Cardiac fibroblast (primary cell): Measurements from ENCODE around the gene CDH13.

Source experiments
- DNase-seq, 2 donors: peaks; one replicate each; pipeline versions ENCODE4 v3.0.0 to v3.0.0-alpha.2; 2010; ENCODE audit warnings: low read depth in 2 of 2
- H3K4me3 ChIP-seq, 2 donors: replicated peaks in 1 of 2; 1 replicate in 1 of 2; 2 replicates in 1 of 2; pipeline ENCODE4 v1.5.1; 2011; ENCODE audit warnings: low read depth in 2 of 2, low read length in 2 of 2, mild to moderate bottlenecking in 2 of 2, moderate library complexity in 1 of 2
- TF ChIP-seq, protein P1 (sequence below): IDR thresholded peaks from one replicate; pipeline ENCODE4 v1.5.1; 2011; ENCODE audit warnings: low read depth, mild to moderate bottlenecking, low read length, inconsistent platforms

Gene CDH13

DNA sequence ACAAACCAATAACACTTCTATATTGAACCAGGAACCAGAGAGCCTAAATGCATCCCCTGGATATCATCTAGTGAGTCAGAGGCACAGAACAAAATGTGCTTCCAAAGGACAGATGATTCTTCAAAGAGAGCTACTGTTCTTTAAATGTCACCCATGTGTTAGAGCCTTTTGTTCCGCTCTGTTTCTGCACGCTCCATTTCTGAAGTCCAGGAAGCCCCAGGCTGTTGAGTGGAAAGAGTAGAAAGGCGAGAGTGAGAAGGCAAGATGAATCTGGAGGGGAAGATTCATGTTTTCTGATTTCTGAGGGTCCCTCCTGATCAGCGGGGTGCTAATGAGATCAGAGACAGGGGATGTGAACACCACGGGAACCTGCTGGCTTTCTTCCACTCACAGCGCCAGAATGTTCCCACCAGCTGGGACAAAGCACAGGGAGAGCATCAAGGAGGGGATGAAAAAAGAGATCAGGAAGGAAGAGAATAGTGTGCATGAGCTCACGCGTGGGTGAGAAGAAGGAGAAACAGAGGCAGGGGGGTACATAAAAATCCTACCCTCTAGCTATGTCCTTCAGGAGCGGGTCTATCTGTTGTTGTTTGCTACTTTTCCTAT is 621.1 kb downstream of the CDH13 start:
- TF ChIP-seq, protein P1, sequence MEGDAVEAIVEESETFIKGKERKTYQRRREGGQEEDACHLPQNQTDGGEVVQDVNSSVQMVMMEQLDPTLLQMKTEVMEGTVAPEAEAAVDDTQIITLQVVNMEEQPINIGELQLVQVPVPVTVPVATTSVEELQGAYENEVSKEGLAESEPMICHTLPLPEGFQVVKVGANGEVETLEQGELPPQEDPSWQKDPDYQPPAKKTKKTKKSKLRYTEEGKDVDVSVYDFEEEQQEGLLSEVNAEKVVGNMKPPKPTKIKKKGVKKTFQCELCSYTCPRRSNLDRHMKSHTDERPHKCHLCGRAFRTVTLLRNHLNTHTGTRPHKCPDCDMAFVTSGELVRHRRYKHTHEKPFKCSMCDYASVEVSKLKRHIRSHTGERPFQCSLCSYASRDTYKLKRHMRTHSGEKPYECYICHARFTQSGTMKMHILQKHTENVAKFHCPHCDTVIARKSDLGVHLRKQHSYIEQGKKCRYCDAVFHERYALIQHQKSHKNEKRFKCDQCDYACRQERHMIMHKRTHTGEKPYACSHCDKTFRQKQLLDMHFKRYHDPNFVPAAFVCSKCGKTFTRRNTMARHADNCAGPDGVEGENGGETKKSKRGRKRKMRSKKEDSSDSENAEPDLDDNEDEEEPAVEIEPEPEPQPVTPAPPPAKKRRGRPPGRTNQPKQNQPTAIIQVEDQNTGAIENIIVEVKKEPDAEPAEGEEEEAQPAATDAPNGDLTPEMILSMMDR: no peak
- no peak for DNase-seq
- H3K4me3 ChIP-seq: no peak overlapping the region

DNA sequence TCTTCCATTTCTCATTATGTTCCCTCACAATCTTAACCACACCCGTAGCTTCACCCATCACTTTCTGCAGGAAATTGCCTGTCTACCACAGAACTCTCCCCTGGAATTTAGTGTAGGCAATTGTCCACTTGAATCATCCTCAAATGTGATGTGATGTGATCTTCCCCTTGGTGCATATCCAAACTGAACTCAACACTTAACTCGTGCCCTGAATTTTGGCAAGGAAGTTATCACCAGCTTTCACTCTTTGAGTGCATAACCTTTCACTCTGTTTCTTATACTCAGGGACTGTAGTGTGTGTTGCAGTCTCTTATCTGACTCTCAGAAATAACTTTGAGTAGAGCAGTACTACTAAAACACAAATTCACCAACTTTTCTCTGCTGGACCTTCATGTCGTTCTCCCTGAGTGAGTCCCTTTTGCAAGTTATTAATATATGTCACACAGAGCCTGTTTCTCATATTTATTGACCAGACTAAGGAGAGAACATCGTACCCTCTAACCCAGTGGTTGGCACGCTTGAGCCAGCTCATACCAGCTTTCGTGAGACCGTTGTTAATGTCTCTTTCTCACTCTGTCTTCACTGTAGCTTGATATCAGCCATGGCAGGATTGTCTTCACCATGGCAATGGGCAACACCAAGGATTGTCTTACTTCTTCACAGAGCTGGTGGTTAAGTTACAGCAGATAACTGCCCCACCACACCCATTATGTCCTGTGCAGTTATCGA is 622.1 kb downstream of the CDH13 start:
- peak in 1 of 2 donors; percentile 44 for DNase-seq

DNA sequence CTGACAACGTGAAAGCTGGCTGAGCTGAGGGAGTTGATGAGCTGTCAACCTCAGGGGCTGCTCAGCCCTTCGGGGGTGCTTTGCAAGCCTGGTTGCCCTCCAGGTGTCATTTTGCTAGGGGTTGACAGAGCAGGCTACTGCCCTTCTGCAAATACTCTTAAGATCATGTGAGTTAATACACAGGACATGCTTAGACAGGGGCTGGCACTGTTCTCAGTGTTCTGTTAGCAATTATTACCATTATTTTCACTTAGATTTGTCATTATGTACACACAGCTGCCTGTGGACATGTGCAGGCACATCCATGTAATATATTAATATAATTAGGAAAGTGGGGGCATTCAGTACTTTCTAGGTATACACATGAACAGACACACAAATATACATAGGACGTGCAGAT is 626.8 kb downstream of the CDH13 start:
- TF ChIP-seq, protein P1: no peak
- DNase-seq: no peak
- H3K4me3 ChIP-seq: no peak overlapping the region

More for the DNA sequence above, 622.1 kb downstream of the CDH13 start:
- H3K4me3 ChIP-seq: no peak overlapping the region
- TF ChIP-seq, protein P1: no peak

DNA sequence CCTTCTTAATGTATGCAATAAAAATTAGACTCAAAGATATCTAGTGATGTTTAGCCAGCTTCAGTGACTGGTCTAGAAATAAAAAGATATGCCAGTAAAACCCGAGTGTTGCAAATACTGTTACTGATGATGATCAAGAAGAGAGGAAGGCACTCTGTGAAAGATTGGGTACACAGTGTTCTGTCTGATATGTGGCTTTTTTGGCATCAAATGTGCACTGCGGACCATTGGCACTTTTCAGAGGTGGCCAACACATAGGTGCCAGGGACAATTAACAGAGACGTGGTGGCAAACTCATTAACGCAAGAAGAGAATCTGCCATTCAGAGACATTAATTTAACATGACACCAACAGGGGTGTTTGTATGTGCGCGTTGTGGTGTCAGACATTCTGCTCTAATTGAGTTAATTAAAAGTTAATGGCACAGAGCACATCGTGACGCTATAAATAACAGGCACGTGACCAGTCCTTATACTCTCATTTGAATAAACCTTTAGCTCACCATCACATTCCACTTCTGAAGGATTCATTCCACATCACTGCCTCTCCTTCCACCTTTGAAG is 631.7 kb downstream of the CDH13 start:
- no peak for DNase-seq
- H3K4me3 ChIP-seq: no peak overlapping the region
- TF ChIP-seq, protein P1: no peak

DNA sequence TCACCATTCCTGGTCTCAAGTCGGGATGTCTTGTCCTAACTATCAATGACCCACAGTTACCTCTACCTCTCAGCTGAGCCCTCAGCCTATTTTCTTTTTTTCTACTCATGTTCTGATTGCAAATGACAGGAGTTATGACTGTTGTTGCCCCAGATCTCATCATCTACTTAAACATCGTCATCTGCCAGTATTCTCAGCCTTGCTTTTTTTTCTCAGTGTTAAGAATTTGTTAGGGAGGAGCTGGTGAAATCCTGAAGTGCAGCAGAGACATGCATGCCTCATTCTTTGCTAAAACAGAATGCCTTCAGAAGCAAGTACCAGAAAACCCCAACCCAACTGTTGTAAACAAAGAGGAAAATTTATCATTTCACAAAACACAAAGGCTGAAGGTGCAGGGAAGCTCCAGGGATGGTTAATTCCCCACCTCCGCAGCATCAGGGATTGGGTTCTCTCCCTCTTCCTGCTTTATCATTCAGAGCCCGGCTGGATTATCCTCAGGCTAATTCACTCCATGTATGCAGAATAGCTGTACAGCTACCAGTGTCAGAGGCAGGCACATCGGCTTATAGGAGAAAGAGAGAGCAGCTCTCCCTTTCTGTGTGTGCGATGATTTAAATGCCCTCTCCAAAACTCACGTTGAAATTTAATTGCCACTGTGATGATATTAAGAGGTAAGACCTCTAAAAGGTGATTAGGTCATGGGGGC is 640.2 kb downstream of the CDH13 start:
- H3K4me3 ChIP-seq: no peak overlapping the region
- TF ChIP-seq, protein P1: no peak
- DNase-seq: no peak

DNA sequence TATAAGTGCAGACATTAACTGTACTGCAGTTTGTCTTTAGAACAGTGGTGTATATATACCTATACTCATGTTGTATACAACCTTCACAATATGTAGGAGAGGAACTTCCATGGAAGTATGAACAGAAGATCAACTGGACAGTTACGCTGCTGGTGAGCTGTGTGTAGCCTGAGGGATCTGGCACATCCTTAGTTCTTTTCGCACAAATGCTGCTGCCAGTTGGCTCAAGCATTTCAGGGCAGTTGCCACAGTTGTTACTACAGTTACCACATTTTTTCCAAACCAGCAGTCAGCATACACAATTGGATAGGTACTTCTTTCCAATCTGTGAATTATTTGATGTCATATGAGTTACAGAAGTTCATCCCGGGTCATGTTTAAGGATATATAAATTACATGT is 641.4 kb downstream of the CDH13 start:
- H3K4me3 ChIP-seq: no peak overlapping the region
- DNase-seq: no peak
- TF ChIP-seq, protein P1: no peak
